ENCODE results near the gene HIC1. TPM values are rescaled to one million over a fixed set of nuclear protein-coding genes. Genes with fewer than 3 reads are reported as not detected.

HIC1 gene
- total and polyA plus RNA-seq, 2 of the 4 experiments (the other 2 are of a cell fraction), result 10.4 to 23.0 TPM

GRCh38 chr17:2071024-2071385 lies 16.1 kb downstream of the HIC1 start:
- Histone ChIP-seq H3K9ac (ENCODE audit: low read depth, low read length) (peak overlapping the region; percentile 45), H3K23ac (ENCODE audit: low read depth, low read length) (peak overlapping the region; percentile 99), H4K5ac (ENCODE audit: low read depth, low read length) (peak overlapping the region; percentile 90), H3K56ac (ENCODE audit: extremely low read depth, insufficient read depth, low read length) (peak overlapping the region; percentile 90), H3K9me1 (ENCODE audit: insufficient read depth, low read length) (peaks cover 46% of the 10 kb centered on the region), H3K14ac (replicated peaks; ENCODE audit: low read depth, low read length) (peak overlapping the region; percentile 99), H3K4me2 (ENCODE audit: low read depth, low read length) (no peak overlapping the region), H4K20me1 (ENCODE audit: insufficient read depth, low read length) (no peaks in the 10 kb centered on the region), H2AK9ac (replicated peaks; ENCODE audit: low read depth, low read length, poor library complexity) (peak overlapping the region; percentile 98), H3K27ac (ENCODE audit: insufficient read depth, low read length) (peak overlapping the region; percentile 93), H2BK120ac (ENCODE audit: low read depth, low read length) (peak overlapping the region; percentile 99), H3K18ac (ENCODE audit: low read depth, low read length) (peak overlapping the region; percentile 93), H3K4ac (ENCODE audit: low read depth, low read length) (peak overlapping the region; percentile 100), H3K4me3 (ENCODE audit: insufficient read depth, low read depth, low read length) (no peak overlapping the region), H2BK5ac (ENCODE audit: low read depth, low read length, poor library complexity, severe bottlenecking) (peak overlapping the region; percentile 94), H2BK20ac (ENCODE audit: low read depth, low read length) (peak overlapping the region; percentile 97), H3K27me3 (ENCODE audit: control insufficient read depth, insufficient read depth, low read length) (no peaks in the 10 kb centered on the region), H4K8ac (ENCODE audit: low read depth in 2 of 2, low read length in 2 of 2) (peak overlapping the region; percentile 90 to 99), H2AK5ac (ENCODE audit: low read depth, low read length) (peak overlapping the region; percentile 100), H3K4me1 (ENCODE audit: control insufficient read depth, insufficient read depth, low read length) (peaks cover 63% of the 10 kb centered on the region), H3K79me1 (ENCODE audit: low read depth in 1 of 2, low read length in 2 of 2) (peaks cover 32 to 63% of the 10 kb centered on the region in 2 experiments), H3K9me3 (ENCODE audit: control insufficient read depth, insufficient read depth, low read length) (no peaks in the 10 kb centered on the region), H3K36me3 (ENCODE audit: control insufficient read depth, insufficient read depth, low read length) (peaks cover 8% of the 10 kb centered on the region), H2BK15ac (ENCODE audit: low read depth, low read length) (peak overlapping the region; percentile 100), H4K91ac (ENCODE audit: insufficient read depth, low read depth, low read length) (peak overlapping the region; percentile 100), H2AFZ (replicated peaks; ENCODE audit: low read length, poor library complexity) (peak overlapping the region; percentile 87)
- intact Hi-C loops (cut with micrococcal nuclease), result no loop called here
- DNase-seq (no peak), ATAC-seq (ENCODE audit: low read depth) (no peak)
- in situ Hi-C loops (cut with MboI; ENCODE audit: low sequenced_read_pairs), result no loop called here
- TF ChIP-seq, protein P1, sequence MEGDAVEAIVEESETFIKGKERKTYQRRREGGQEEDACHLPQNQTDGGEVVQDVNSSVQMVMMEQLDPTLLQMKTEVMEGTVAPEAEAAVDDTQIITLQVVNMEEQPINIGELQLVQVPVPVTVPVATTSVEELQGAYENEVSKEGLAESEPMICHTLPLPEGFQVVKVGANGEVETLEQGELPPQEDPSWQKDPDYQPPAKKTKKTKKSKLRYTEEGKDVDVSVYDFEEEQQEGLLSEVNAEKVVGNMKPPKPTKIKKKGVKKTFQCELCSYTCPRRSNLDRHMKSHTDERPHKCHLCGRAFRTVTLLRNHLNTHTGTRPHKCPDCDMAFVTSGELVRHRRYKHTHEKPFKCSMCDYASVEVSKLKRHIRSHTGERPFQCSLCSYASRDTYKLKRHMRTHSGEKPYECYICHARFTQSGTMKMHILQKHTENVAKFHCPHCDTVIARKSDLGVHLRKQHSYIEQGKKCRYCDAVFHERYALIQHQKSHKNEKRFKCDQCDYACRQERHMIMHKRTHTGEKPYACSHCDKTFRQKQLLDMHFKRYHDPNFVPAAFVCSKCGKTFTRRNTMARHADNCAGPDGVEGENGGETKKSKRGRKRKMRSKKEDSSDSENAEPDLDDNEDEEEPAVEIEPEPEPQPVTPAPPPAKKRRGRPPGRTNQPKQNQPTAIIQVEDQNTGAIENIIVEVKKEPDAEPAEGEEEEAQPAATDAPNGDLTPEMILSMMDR (conservative IDR thresholded peaks at IDR 0.05; ENCODE audit: low read depth, low read length), result no peak
- no peak for TF ChIP-seq RFX5 (IDR thresholded peaks at IDR 0.05; ENCODE audit: low read depth, low read length)
- no peak for TF ChIP-seq CHD1 (IDR thresholded peaks at IDR 0.05; ENCODE audit: low read depth, low read length)
- TF ChIP-seq SMC3 (IDR thresholded peaks at IDR 0.05; ENCODE audit: low read depth, low read length), result no peak
- no peak for TF ChIP-seq CEBPB (IDR thresholded peaks at IDR 0.05; ENCODE audit: low read depth, low read length)
- no peak for TF ChIP-seq ELK1 (IDR thresholded peaks at IDR 0.05; ENCODE audit: borderline replicate concordance, low read depth, low read length)
- TF ChIP-seq NFE2L2 (IDR thresholded peaks at IDR 0.05; ENCODE audit: low read depth, low read length), result no peak
- TF ChIP-seq BHLHE40 (IDR thresholded peaks at IDR 0.05; ENCODE audit: low read depth, low read length), result no peak
- TF ChIP-seq POLR2A (IDR thresholded peaks at IDR 0.05; ENCODE audit: low read depth, low read length), result no peak
- TF ChIP-seq MXI1 (IDR thresholded peaks at IDR 0.05; ENCODE audit: borderline replicate concordance, low read depth, low read length), result no peak
- no peak for TF ChIP-seq MAFK (IDR thresholded peaks at IDR 0.05; ENCODE audit: low read depth, low read length)
- TF ChIP-seq FOS (IDR thresholded peaks at IDR 0.05; ENCODE audit: low read depth, low read length), result no peak
- TF ChIP-seq, protein P2, sequence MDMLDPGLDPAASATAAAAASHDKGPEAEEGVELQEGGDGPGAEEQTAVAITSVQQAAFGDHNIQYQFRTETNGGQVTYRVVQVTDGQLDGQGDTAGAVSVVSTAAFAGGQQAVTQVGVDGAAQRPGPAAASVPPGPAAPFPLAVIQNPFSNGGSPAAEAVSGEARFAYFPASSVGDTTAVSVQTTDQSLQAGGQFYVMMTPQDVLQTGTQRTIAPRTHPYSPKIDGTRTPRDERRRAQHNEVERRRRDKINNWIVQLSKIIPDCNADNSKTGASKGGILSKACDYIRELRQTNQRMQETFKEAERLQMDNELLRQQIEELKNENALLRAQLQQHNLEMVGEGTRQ (IDR thresholded peaks at IDR 0.05; ENCODE audit: low read depth, low read length), result no peak
- no peak for TF ChIP-seq RCOR1 (IDR thresholded peaks at IDR 0.05; ENCODE audit: insufficient replicate concordance, low read length)
- ChIA-PET POLR2A (ENCODE audit: unreplicated experiment) (no interaction called here), CTCF (interaction anchor here (1.3 kb wide), 1 partner anchor 16 kb away, joined by 5 read pairs; the partner anchor contains the start of gene HIC1)
- BruUV-seq (replicated peaks), result no TSS peak
- dilution Hi-C loops (cut with HindIII; ENCODE audit: low sequenced_read_pairs, unreplicated experiment), result no loop called here
- WGBS, 2 experiments (ENCODE audit: extremely low coverage in 2 of 2, insufficient read length in 1 of 2), result 100% methylated on average over 1 of the region's 6 CpGs; no CpG with 5 or more reads in 1 of the 2 experiments
